GM12874 (cell line): ENCODE results near the gene LAD1.

Experiments
- TF ChIP-seq, protein P1 (sequence below): IDR thresholded peaks from 2 replicates; pipeline ENCODE4 v1.5.1; 2011; ENCODE audit warnings: low read depth, mild to moderate bottlenecking, control low read depth, low read length, moderate library complexity; ENCODE audit not compliant: insufficient read depth

Gene LAD1

DNA sequence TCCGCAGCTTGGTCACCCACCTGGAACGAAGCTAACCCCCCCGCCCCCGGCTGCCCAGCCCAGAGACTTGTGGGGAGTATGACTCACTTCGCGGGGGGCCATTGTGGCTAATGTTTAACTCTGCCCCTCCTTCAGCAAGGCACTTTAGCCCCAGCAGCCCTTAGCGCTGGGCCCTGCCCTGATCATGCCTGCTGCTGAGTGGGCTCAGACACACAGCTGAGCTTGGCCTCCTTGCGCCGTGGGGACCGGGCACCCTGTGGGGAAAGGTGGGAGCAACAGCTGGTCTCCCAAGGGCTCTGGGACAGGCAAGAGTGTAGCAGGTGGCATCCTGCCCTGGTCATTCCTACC lies 6.3 kb upstream of the LAD1 start:
- TF ChIP-seq, protein P1, sequence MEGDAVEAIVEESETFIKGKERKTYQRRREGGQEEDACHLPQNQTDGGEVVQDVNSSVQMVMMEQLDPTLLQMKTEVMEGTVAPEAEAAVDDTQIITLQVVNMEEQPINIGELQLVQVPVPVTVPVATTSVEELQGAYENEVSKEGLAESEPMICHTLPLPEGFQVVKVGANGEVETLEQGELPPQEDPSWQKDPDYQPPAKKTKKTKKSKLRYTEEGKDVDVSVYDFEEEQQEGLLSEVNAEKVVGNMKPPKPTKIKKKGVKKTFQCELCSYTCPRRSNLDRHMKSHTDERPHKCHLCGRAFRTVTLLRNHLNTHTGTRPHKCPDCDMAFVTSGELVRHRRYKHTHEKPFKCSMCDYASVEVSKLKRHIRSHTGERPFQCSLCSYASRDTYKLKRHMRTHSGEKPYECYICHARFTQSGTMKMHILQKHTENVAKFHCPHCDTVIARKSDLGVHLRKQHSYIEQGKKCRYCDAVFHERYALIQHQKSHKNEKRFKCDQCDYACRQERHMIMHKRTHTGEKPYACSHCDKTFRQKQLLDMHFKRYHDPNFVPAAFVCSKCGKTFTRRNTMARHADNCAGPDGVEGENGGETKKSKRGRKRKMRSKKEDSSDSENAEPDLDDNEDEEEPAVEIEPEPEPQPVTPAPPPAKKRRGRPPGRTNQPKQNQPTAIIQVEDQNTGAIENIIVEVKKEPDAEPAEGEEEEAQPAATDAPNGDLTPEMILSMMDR = no peak

DNA sequence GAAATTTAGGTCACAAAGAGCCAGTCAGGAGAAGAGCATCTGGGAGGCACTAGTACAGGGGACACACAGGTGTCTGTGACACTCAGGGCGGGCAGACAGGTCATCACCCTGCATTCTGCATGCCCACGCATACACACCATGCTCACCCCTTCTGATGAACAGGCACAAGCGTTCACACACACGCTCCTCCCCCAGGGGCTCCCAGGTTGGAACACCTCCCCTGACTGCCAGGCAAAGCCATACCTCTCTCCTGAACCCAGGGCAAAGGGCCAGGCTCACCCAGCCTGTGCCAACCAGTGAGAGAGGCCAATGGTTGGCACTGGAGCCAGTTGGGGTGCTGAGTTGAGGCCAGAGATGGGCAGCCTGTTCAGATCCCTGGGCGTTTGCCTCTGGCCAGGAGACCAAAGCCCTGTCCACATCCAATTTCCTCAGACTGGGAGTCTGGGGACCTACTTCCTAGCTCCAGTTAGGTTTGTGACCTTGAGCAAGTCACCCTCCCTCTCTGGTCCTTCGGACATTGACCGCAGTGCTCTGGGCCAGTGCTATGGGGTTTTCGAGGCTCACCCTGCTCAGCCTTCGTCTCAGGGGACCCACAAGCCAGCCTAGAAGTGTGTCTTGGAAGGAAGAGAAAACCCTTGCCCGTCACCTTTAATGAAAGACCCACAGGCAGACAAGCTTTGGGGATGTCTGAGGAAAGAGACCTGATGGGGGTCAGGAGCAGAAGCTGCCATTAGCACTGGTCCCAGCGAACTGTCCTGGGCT lies 5.8 kb upstream of the LAD1 start:
- TF ChIP-seq, protein P1 = no peak

DNA sequence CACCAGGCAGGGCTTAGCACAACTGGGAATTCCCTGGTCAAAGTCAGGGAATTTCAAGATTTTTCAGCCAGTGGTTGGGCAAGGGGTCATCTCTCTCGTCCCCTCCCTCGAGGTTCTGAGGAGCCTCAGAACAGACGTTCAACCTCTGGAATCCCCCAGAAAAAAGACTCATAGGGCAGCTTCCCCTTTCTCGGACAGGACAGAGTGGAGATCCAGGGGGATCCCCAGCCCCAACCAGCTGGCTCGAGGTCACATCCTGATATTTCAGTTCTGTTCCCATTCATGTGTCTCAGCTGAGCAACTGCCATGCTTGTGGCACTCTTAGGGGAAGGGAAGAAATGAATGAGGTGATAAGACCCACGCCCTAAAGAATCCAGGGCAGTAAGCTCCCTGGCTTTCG lies 4.9 kb upstream of the LAD1 start:
- TF ChIP-seq, protein P1 = no peak

DNA sequence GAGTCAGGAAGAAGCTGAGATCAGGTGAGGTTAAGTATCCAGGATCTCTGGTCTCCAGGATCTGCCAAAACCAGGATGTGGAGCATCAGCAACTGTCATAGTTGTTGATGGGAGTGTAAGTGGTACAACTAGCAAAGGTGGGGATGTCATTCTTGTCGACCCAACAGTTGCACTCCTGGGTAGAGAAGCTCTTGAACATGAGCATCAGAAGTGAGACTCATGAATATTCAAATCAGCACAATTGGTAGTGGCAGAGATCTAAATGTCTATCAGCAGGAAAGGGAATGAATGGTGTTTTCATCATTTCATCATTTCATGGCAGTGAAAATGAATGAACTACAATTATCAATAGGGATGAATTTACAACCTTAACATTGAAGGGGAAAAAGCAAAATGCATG lies 4.2 kb upstream of the LAD1 start:
- TF ChIP-seq, protein P1 = no peak

DNA sequence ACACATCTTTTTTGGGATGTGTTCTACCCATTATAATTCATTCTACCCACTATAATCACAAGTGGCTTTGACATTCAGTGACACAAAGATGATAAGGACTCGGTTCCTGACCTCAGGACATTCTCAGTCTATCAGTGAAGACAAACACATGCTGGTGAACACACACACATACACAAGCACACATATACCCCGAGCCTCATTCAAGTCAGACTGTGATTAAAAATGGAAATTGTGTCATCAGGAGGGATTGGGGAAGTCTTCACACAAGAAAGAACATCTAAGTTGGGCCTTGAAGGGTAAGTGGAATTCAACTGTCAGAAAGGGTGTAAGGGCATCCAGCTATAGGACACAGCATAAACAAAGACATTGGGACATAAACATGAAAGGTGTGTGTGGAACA lies 2.6 kb upstream of the LAD1 start:
- TF ChIP-seq, protein P1 = no peak

DNA sequence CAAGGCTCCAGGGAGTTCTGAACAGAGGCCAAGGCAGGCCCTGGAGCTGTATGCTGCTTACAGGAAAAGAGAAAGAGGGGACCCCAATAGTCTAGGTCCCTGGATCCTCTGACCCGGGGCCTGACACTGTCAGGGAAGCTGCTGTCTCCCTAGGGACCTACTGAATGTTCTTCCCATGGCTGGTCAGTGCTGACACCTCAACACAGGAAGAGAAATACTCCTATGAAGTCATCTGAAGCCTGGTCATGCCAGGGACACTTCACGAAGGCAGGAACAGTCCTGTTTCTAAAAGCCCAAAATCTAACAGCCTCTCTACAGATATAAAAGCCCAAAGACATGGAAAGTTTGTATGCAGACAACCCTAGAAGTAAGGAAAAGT lies 1.7 kb upstream of the LAD1 start:
- TF ChIP-seq, protein P1 = no peak

DNA sequence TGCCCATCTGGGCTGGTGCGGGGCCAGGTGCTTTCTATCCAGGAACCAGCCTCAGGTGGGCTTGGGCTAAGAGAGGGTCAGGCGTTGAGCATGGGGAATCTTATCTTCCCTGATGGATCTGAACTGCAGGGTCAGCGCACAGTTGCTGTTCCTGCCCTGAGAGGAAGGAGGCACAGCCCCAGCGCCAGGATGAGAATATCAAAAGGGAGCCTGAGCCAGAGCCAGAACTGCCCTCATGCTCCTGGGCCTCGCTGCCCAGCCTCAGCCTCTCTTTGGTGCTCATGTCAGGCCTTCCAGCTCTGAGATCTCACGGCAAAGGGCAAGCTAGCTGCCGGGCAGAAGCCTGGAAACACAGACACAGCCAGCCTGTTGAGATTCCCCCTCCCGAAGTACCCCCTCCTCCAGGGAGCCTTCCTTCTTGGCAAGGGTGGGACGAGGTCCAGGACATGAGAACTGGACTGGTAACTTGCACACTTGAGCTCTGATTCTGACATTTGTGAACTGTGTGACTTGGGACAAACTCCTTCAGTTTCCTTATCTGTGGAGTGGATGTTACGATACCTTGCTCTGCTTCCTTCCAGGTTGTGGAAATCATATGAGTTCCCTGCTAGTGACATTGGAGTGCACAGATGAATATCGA lies 1.2 kb upstream of the LAD1 start:
- TF ChIP-seq, protein P1 = no peak
